Measurements from ENCODE around the gene NF2. TPM values are rescaled to one million over a fixed set of nuclear protein-coding genes. Genes with fewer than 3 reads are reported as not detected.

Gene NF2
- total RNA-seq, 1 experiment from 2014 or later = 92.4 TPM

GRCh38 chr22:29731058-29731850 is 127.8 kb downstream of the NF2 start:
- no TSS peak for BruUV-seq (replicated peaks)
- Mint-ChIP-seq H3K36me3 (ENCODE audit: insufficient read depth, unreplicated experiment) (peaks cover 7% of the 10 kb centered on the region), H3K9me3 (ENCODE audit: unreplicated experiment) (no peaks in the 10 kb centered on the region), H3K4me3 (ENCODE audit: unreplicated experiment) (no peak overlapping the region), H3K27me3 (ENCODE audit: insufficient read depth, unreplicated experiment) (no peaks in the 10 kb centered on the region), H3K4me1 (ENCODE audit: insufficient read depth, unreplicated experiment) (no peaks in the 10 kb centered on the region), H3K27ac (ENCODE audit: low read depth, unreplicated experiment) (no peak overlapping the region)
- intact Hi-C loops (cut with micrococcal nuclease) = no loop called here
- DNase-seq (ENCODE audit: unreplicated experiment) = no peak
- TF ChIP-seq CTCF (IDR thresholded peaks at IDR 0.05; ENCODE audit: unreplicated experiment) = no peak
- CTCF ChIA-PET = interaction anchor here (0.6 kb wide), 1 partner anchor 319 kb away, joined by 3 read pairs; no protein-coding TSS in a partner anchor
- POLR2A ChIA-PET = interaction anchor here (0.6 to 1.2 kb wide), 2 partner anchors 14 to 26 kb away, joined by 3 to 4 read pairs; no protein-coding TSS in a partner anchor

- ChIA-PET CTCF (no interaction called here), POLR2A (interaction anchor here (0.7 to 1.6 kb wide), 4 partner anchors 13 to 88 kb away, joined by 3 to 4 read pairs (median 4); partner anchors contain the start of gene ZMAT5)
- no peak overlapping the region for H3K27ac Mint-ChIP-seq (ENCODE audit: low read depth, unreplicated experiment)
- H3K9me3 Mint-ChIP-seq (ENCODE audit: unreplicated experiment) = no peaks in the 10 kb centered on the region
- no peak overlapping the region for H3K4me3 Mint-ChIP-seq (ENCODE audit: unreplicated experiment)
- intact Hi-C loops (cut with micrococcal nuclease) = no loop called here
- H3K4me1 Mint-ChIP-seq (ENCODE audit: insufficient read depth, unreplicated experiment) = no peaks in the 10 kb centered on the region
- no TSS peak for BruUV-seq (replicated peaks)
- no peaks in the 10 kb centered on the region for H3K27me3 Mint-ChIP-seq (ENCODE audit: insufficient read depth, unreplicated experiment)
- H3K36me3 Mint-ChIP-seq (ENCODE audit: insufficient read depth, unreplicated experiment) = peaks cover 7% of the 10 kb centered on the region
- no peak for DNase-seq (ENCODE audit: unreplicated experiment)
- TF ChIP-seq CTCF (IDR thresholded peaks at IDR 0.05; ENCODE audit: unreplicated experiment) = no peak
Observed at GRCh38 chr22:29732883-29733282, 129.4 kb downstream of the NF2 start.

- H3K36me3 Mint-ChIP-seq (ENCODE audit: insufficient read depth, unreplicated experiment) = peaks cover 8% of the 10 kb centered on the region
- no peak overlapping the region for H3K27ac Mint-ChIP-seq (ENCODE audit: low read depth, unreplicated experiment)
- no peak for TF ChIP-seq CTCF (IDR thresholded peaks at IDR 0.05; ENCODE audit: unreplicated experiment)
- DNase-seq (ENCODE audit: unreplicated experiment) = peak; percentile 27
- BruUV-seq (replicated peaks) = no TSS peak
- no peaks in the 10 kb centered on the region for H3K9me3 Mint-ChIP-seq (ENCODE audit: unreplicated experiment)
- H3K27me3 Mint-ChIP-seq (ENCODE audit: insufficient read depth, unreplicated experiment) = no peaks in the 10 kb centered on the region
- ChIA-PET POLR2A (interaction anchor here (0.9 to 1.6 kb wide), 3 partner anchors 16 to 88 kb away, joined by 3 to 4 read pairs (median 3); partner anchors contain the start of gene ZMAT5), CTCF (no interaction called here)
- H3K4me1 Mint-ChIP-seq (ENCODE audit: insufficient read depth, unreplicated experiment) = no peaks in the 10 kb centered on the region
- no peak overlapping the region for H3K4me3 Mint-ChIP-seq (ENCODE audit: unreplicated experiment)
- intact Hi-C loops (cut with micrococcal nuclease) = no loop called here
Observed at GRCh38 chr22:29733362-29734201, 130.1 kb downstream of the NF2 start.

GRCh38 chr22:29734406-29734805 is 131.0 kb downstream of the NF2 start:
- POLR2A ChIA-PET = interaction anchor here (1.5 kb wide), 1 partner anchor 32 kb away, joined by 3 read pairs; the partner anchor contains the start of gene ZMAT5
- Mint-ChIP-seq H3K9me3 (ENCODE audit: unreplicated experiment) (no peaks in the 10 kb centered on the region), H3K27me3 (ENCODE audit: insufficient read depth, unreplicated experiment) (no peaks in the 10 kb centered on the region), H3K4me1 (ENCODE audit: insufficient read depth, unreplicated experiment) (no peaks in the 10 kb centered on the region), H3K4me3 (ENCODE audit: unreplicated experiment) (no peak overlapping the region), H3K27ac (ENCODE audit: low read depth, unreplicated experiment) (no peak overlapping the region), H3K36me3 (ENCODE audit: insufficient read depth, unreplicated experiment) (peaks cover 9% of the 10 kb centered on the region)
- intact Hi-C loops (cut with micrococcal nuclease) = no loop called here
- DNase-seq (ENCODE audit: unreplicated experiment) = no peak
- no peak for TF ChIP-seq CTCF (IDR thresholded peaks at IDR 0.05; ENCODE audit: unreplicated experiment)
- CTCF ChIA-PET = interaction anchor here (0.6 kb wide), 2 partner anchors 51 to 256 kb away, joined by 3 read pairs; no protein-coding TSS in a partner anchor
- BruUV-seq (replicated peaks) = no TSS peak

Measured in MCF 10A (cell line).